OCI-LY3 (cell line): ENCODE data around the gene CPEB1.
"Not testable (repeated sequence)": the region's sequence is repeated elsewhere in the genome, so short reads cannot be mapped to it uniquely, and the experiment has no call there.

Experiments used
- H2AFZ ChIP-seq: fragments of 200-600, 300-600 bp; shearing (Covaris generic); 2 replicates; pipeline ENCODE4 v1.6.0; 2014; ENCODE audit warnings: antibody characterized with exemption, low read depth, low read length
- H3K27ac ChIP-seq: fragments of 200-600, 300-600 bp; sonication (generic); 2 replicates; pipeline ENCODE4 v1.5.1; 2014; ENCODE audit warnings: mild to moderate bottlenecking, low read length, moderate library complexity, mixed read lengths
- H3K27me3 ChIP-seq: fragments of 200-600, 300-600 bp; sonication (generic); 2 replicates; pipeline ENCODE4 v1.6.1; 2014; ENCODE audit warnings: low read depth, low read length, mixed read lengths
- H3K36me3 ChIP-seq: fragments of 200-600, 300-600 bp; sonication (generic); replicated peaks from 2 replicates; pipeline ENCODE3; 2014; ENCODE audit warnings: low read depth, low read length, mixed read lengths
- H3K4me1 ChIP-seq: fragments of 300-600, 200-600 bp; sonication (generic); 2 replicates; pipeline ENCODE4 v1.6.1; 2014; ENCODE audit warnings: low read length, mixed read lengths
- H3K4me2 ChIP-seq: fragments of 200-600, 300-600 bp; sonication (generic); 2 replicates; pipeline ENCODE4 v1.6.1; 2014; ENCODE audit warnings: low read length, mixed read lengths
- H3K4me3 ChIP-seq: fragments of 300-600, 200-600 bp; sonication (generic); 2 replicates; pipeline ENCODE4 v1.5.1; 2014; ENCODE audit warnings: antibody characterized with exemption, mild to moderate bottlenecking, low read length, moderate library complexity
- H3K79me2 ChIP-seq: fragments of 300-600, 200-600 bp; shearing (Covaris generic); 2 replicates; pipeline ENCODE4 v1.6.1; 2014; ENCODE audit warnings: mild to moderate bottlenecking, low read length, mixed read lengths
- H3K9ac ChIP-seq: fragments of 300-600, 200-600 bp; shearing (Covaris generic); 2 replicates; pipeline ENCODE4 v1.6.0; 2014; ENCODE audit warnings: mild to moderate bottlenecking, low read length, moderate library complexity
- H3K9me3 ChIP-seq: fragments of 200-600, 300-600 bp; shearing (Covaris generic); 2 replicates; pipeline ENCODE4 v1.6.1; 2014; ENCODE audit warnings: low read length, mixed read lengths; ENCODE audit not compliant: insufficient read depth
- H4K20me1 ChIP-seq: fragments of 200-600, 300-600 bp; sonication (generic); 2 replicates; pipeline ENCODE4 v1.6.1; 2016; ENCODE audit warnings: low read length, mixed read lengths; ENCODE audit not compliant: insufficient read depth
- EZH2phosphoT487 ChIP-seq: fragments of 200-600 bp; shearing (Covaris generic); IDR thresholded peaks from 2 replicates; pipeline ENCODE4 v1.6.1; 2018; ENCODE audit warnings: antibody characterized with exemption, mixed run types, low read depth
- TF ChIP-seq, protein P1 (sequence below): fragments of 200-600, 300-600 bp; sonication (generic); IDR thresholded peaks from 2 replicates; pipeline ENCODE4 v1.5.1; 2014; ENCODE audit warnings: antibody characterized with exemption, low read length, low read depth

The CPEB1 gene

DNA sequence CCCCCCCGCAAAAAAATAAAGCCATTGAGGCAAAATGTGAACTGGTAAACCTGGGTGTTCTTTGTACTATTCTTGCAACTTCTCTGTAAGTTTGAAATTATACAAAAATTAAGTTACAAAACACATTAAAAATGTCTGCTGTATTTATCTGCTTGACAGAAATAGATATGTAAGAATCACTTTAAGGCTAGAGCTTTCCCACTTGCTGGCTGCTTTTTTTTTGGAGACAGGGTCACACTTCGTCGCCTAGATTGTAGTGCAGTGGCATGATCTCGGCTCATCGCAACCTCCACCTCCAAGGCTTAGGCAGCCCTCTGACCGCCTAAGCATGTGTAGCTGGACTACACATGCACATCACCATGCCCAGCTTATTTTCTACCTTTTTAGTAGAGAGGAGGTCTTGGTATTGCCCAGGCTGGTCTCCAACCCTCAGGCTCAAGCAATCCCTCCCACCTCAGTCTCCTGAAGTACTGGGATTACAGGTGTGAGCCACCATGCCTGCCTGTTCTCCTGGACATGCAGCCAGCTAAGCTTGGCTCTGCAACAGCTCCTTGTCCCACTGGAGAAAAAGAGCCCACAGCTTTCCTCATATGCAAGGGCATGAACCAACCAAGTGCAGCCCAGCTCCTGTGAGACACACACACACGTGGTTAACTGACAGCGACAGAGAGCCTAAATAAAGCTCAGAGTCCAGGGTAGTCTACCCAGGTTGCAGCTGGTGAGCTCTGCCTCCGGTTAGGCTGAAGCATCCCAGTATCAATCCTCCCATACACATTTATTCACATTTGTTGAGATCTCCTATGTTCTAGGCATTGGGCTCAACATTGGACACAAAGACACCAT, 111.4 kb downstream of the CPEB1 start:
- H3K9ac ChIP-seq = no peak overlapping the region
- H3K79me2 ChIP-seq = peaks cover 50% of the 10 kb centered on the region
- H3K9me3 ChIP-seq = no peaks in the 10 kb centered on the region
- TF ChIP-seq EZH2phosphoT487 = no peak
- TF ChIP-seq, protein P1, sequence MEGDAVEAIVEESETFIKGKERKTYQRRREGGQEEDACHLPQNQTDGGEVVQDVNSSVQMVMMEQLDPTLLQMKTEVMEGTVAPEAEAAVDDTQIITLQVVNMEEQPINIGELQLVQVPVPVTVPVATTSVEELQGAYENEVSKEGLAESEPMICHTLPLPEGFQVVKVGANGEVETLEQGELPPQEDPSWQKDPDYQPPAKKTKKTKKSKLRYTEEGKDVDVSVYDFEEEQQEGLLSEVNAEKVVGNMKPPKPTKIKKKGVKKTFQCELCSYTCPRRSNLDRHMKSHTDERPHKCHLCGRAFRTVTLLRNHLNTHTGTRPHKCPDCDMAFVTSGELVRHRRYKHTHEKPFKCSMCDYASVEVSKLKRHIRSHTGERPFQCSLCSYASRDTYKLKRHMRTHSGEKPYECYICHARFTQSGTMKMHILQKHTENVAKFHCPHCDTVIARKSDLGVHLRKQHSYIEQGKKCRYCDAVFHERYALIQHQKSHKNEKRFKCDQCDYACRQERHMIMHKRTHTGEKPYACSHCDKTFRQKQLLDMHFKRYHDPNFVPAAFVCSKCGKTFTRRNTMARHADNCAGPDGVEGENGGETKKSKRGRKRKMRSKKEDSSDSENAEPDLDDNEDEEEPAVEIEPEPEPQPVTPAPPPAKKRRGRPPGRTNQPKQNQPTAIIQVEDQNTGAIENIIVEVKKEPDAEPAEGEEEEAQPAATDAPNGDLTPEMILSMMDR = no peak
- H3K36me3 ChIP-seq = peaks cover 57% of the 10 kb centered on the region
- H3K4me2 ChIP-seq = no peak overlapping the region
- H3K27me3 ChIP-seq = no peaks in the 10 kb centered on the region
- H2AFZ ChIP-seq = no peak overlapping the region
- H4K20me1 ChIP-seq = peaks cover 52% of the 10 kb centered on the region
- peaks cover 19% of the 10 kb centered on the region for H3K4me1 ChIP-seq
- no peak overlapping the region for H3K4me3 ChIP-seq
- peak overlapping the region; percentile 14; the same call in 1 of the 2 replicates for H3K27ac ChIP-seq

DNA sequence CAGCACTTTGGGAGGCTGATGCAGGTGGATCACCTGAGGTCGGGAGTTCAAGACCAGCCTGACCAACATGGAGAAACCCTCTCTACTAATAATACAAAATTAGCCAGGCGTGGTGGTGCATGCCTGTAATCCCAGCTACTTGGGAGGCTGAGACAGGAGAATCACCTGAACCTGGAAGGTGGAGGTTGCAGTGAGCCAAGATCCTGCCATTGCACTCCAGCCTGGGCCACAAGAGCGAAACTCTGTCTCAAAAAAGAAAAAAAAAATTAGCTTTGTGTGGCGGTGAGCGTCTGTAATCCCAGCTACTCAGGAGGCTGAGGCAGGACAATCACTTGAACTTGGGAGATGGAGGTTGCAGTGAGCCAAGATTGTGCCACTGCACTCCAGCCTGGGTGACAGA, 112.0 kb downstream of the CPEB1 start:
- Histone ChIP-seq H4K20me1 (peaks cover 52% of the 10 kb centered on the region), H3K4me1 (peaks cover 20% of the 10 kb centered on the region), H3K36me3 (peaks cover 57% of the 10 kb centered on the region), H3K79me2 (peaks cover 45% of the 10 kb centered on the region)
- H3K27me3 ChIP-seq, H3K4me2 ChIP-seq, H3K9me3 ChIP-seq, H3K9ac ChIP-seq, H2AFZ ChIP-seq, H3K4me3 ChIP-seq, H3K27ac ChIP-seq: not testable (repeated sequence)

GRCh38 chr15:82534457-82534861, 112.7 kb downstream of the CPEB1 start:
- Histone ChIP-seq H3K36me3 (peaks cover 52% of the 10 kb centered on the region), H3K79me2 (peaks cover 38% of the 10 kb centered on the region), H4K20me1 (peaks cover 48% of the 10 kb centered on the region), H3K4me1 (peaks cover 20% of the 10 kb centered on the region)
- not testable (repeated sequence) for H3K27ac ChIP-seq, H3K4me3 ChIP-seq, H3K4me2 ChIP-seq, H3K9me3 ChIP-seq, H3K9ac ChIP-seq, H2AFZ ChIP-seq, H3K27me3 ChIP-seq

- no peak overlapping the region for H3K4me2 ChIP-seq
- H2AFZ ChIP-seq = no peak overlapping the region
- no peak overlapping the region for H3K9ac ChIP-seq
- peaks cover 42% of the 10 kb centered on the region for H4K20me1 ChIP-seq
- peaks cover 18% of the 10 kb centered on the region for H3K4me1 ChIP-seq
- peaks cover 46% of the 10 kb centered on the region for H3K36me3 ChIP-seq
- no peak for TF ChIP-seq EZH2phosphoT487
- TF ChIP-seq, protein P1 = no peak
- H3K27ac ChIP-seq = no peak overlapping the region
- H3K4me3 ChIP-seq = no peak overlapping the region
- H3K9me3 ChIP-seq = no peaks in the 10 kb centered on the region
- H3K79me2 ChIP-seq = peaks cover 31% of the 10 kb centered on the region
- no peaks in the 10 kb centered on the region for H3K27me3 ChIP-seq
Measured at GRCh38 chr15:82533801-82534200, 113.4 kb downstream of the CPEB1 start.

DNA sequence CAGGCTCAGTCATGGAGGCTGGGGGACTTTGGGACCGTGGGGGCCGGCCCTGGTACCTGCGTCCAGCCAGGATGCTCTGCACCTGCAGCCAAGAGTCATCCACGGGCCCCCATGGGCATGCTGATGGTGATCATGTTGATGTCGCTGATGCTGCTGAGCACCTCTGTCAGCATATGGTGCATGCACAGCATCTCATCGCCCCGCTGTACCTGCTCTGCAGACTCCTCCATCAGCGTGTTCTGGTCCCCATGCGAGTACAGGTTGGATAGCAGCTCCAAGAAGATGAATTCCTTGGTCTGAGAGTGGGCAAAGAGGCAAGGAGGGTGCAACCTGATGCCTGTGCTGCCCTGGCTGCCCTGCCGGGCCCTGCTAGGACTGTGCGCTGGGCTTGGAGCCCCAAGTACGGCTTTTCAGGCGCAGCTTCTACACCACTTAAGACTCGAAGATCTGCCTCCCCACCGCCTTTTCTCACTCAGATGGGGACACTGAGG, 114.1 kb downstream of the CPEB1 start:
- H3K9ac ChIP-seq = no peak overlapping the region
- H3K4me2 ChIP-seq = no peak overlapping the region
- H3K9me3 ChIP-seq = no peaks in the 10 kb centered on the region
- H3K36me3 ChIP-seq = peaks cover 38% of the 10 kb centered on the region
- no peak for TF ChIP-seq EZH2phosphoT487
- TF ChIP-seq, protein P1 = no peak
- H3K79me2 ChIP-seq = peaks cover 24% of the 10 kb centered on the region
- H3K4me3 ChIP-seq = no peak overlapping the region
- H3K4me1 ChIP-seq = peaks cover 10% of the 10 kb centered on the region
- peaks cover 34% of the 10 kb centered on the region for H4K20me1 ChIP-seq
- no peak overlapping the region for H3K27ac ChIP-seq
- no peak overlapping the region for H2AFZ ChIP-seq
- no peaks in the 10 kb centered on the region for H3K27me3 ChIP-seq
